Bronchial epithelial cell (primary cell): ENCODE results near the gene KLHL26. TPM values are rescaled to one million over a fixed set of nuclear protein-coding genes. Genes with fewer than 3 reads are reported as not detected.

Experiments
- DNase-seq: peaks from one replicate; pipeline ENCODE4 v3.0.0-alpha.2; 2010; ENCODE audit warnings: low read depth
- FAIRE-seq: peaks from 2 replicates; lab custom pipeline; 2011; peaks lifted over from hg19 to GRCh38; lab: Jason Lieb, UNC
- H3K27me3 ChIP-seq: 2 replicates; pipeline ENCODE4 v1.5.1; 2011; ENCODE audit warnings: low read length; ENCODE audit not compliant: control insufficient read depth, insufficient read depth
- H3K36me3 ChIP-seq: 2 replicates; pipeline ENCODE4 v1.5.1; 2011; ENCODE audit warnings: low read length; ENCODE audit not compliant: control insufficient read depth, insufficient read depth
- H3K4me3 ChIP-seq: 2 replicates; pipeline ENCODE4 v1.5.1; 2011; ENCODE audit warnings: mild to moderate bottlenecking, low read depth, low read length, control low read depth
- total RNA-seq: library from RNA; depleted of rRNA; stranded (reverse); fragments of >200 nt; gene quantifications from 2 replicates; pipeline ENCODE4 v1.2.1, GENCODE V29; 2014
- TF ChIP-seq, protein P1 (sequence below): IDR thresholded peaks from 2 replicates; pipeline ENCODE4 v1.5.1; 2011; ENCODE audit warnings: mild to moderate bottlenecking, moderate library complexity, low read length, control low read depth, inconsistent platforms; ENCODE audit not compliant: insufficient read depth, severe bottlenecking

KLHL26 gene
- total RNA-seq, 1 donor from 2014 or later = 3.2 TPM

DNA sequence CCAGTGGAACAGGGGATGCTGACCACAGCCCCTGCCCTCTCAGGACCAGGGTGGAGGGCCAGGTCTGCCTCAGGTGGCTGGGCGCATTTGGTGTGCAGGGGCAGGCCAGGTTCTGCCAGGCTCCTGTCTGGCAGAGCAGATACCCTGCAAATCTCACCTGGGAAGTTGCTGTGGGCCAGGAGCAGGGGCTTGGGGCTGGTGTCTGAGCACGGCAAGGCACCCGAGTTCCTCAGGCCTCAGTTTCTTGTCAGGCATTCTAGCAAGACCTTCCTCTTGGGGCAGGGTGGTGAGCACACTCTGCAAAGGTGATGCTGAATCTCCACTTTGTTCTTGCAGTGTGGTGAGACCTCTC, 47.8 kb downstream of the KLHL26 start:
- no peaks in the 10 kb centered on the region for H3K36me3 ChIP-seq
- H3K27me3 ChIP-seq = no peaks in the 10 kb centered on the region
- TF ChIP-seq, protein P1, sequence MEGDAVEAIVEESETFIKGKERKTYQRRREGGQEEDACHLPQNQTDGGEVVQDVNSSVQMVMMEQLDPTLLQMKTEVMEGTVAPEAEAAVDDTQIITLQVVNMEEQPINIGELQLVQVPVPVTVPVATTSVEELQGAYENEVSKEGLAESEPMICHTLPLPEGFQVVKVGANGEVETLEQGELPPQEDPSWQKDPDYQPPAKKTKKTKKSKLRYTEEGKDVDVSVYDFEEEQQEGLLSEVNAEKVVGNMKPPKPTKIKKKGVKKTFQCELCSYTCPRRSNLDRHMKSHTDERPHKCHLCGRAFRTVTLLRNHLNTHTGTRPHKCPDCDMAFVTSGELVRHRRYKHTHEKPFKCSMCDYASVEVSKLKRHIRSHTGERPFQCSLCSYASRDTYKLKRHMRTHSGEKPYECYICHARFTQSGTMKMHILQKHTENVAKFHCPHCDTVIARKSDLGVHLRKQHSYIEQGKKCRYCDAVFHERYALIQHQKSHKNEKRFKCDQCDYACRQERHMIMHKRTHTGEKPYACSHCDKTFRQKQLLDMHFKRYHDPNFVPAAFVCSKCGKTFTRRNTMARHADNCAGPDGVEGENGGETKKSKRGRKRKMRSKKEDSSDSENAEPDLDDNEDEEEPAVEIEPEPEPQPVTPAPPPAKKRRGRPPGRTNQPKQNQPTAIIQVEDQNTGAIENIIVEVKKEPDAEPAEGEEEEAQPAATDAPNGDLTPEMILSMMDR = no peak
- DNase-seq = no peak
- no peak overlapping the region for H3K4me3 ChIP-seq
- FAIRE-seq = no peak

DNA sequence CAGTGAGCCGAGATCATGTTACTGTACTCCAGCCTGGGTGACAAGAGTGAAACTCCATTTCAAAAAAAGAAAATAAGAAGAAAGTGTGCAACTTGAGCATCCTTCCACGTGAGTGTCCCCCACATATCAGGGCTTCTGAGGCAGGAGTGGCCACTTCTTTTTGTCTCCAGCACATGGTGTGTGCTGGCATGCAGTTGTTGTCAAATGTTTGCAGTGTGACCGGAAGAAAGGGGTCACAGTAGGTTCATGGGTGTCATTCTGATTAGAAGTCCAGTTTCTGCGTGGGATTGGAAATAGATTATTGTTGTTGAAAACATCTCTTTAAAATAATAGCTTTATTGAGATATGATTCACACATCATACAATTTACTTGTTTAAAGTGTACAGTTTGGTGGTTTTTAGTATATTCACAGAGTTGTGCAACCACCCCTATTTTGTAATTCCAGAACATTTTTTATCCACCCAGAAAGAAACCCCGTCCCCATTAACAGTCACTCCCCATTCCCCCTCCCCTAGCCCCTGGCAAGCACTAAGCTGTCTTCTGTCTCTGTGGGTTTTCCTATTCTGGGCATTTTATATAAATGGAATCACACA, 48.9 kb downstream of the KLHL26 start:
- no peak for DNase-seq
- no peak for FAIRE-seq

DNA sequence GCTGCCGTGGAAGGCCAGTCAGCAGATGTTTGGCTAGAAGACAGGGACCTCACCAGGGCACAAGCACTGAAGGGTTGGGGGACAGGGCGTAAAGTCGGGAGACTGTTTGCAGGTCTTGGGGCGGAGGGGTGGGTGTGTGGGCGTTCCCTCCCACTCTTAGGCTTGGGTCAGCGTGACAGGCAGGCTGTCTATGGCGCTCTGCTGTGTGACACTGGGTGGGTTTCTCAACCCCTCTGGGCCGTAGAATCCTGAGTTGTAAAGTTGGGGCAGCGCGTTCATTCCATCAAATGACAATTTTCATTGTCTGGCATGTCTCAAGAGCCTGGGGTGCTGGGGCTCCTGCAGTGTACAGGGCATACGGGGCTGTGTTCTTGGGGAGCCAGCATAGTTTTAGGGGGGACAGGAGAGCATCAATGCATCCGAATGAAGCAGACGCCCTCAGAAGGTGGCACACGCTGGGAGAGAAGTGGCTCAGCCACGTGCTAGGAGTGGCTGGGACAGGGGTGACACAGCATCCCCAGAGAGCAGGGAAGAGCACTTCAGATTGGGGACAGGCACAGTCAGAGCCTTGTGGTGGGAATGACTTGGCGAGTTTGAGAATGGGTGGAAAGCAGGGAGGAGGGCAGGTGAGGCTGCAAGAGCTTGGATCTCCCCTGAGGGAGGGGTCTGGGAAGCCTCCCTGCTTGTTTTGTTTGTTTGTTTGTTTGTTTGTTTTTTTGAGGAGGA, 51.1 kb downstream of the KLHL26 start:
- no peak overlapping the region for H3K4me3 ChIP-seq

More for the DNA sequence above, 48.9 kb downstream of the KLHL26 start:
- Histone ChIP-seq H3K27me3 (no peaks in the 10 kb centered on the region), H3K4me3 (no peak overlapping the region), H3K36me3 (no peaks in the 10 kb centered on the region)
- TF ChIP-seq, protein P1 = no peak

GRCh38 chr19:18696023-18696422, 59.2 kb downstream of the KLHL26 start:
- DNase-seq = no peak
- no peak overlapping the region for H3K4me3 ChIP-seq
- H3K36me3 ChIP-seq = no peaks in the 10 kb centered on the region
- FAIRE-seq = no peak
- no peaks in the 10 kb centered on the region for H3K27me3 ChIP-seq
- TF ChIP-seq, protein P1 = no peak

More for the DNA sequence above, 51.1 kb downstream of the KLHL26 start:
- Histone ChIP-seq H3K36me3 (no peaks in the 10 kb centered on the region), H3K27me3 (no peaks in the 10 kb centered on the region)
- peak; percentile 36 for FAIRE-seq
- TF ChIP-seq, protein P1 = no peak
- DNase-seq = no peak

DNA sequence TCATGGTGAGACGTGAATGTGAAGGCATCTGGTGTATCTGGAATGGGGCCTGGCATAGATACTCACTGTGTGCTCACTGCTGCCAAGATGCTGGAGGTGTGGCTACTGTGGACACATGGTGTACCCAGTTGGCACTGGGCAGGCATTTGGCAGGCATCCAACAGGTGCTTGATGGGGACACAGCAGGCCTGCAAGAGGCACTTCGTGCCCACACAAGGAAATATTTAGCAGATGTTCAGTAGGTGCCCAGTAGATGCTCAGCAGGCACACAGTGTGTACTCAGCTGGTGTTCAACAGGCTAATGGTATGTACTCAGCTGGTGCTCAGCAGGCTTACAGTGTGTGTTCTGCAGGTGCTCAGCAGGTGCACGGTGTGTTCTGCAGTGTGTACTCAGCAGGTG, 60.9 kb downstream of the KLHL26 start:
- H3K36me3 ChIP-seq = no peaks in the 10 kb centered on the region
- H3K4me3 ChIP-seq = no peak overlapping the region
- FAIRE-seq (no peak), DNase-seq (no peak)
- no peaks in the 10 kb centered on the region for H3K27me3 ChIP-seq
- TF ChIP-seq, protein P1 = no peak
